GM04504 (cell line): ENCODE measurements around the gene ACE.
A peak's percentile ranks its signal among the peaks of the same experiment; 100 is the strongest.
"Not testable (repeated sequence)": the region's sequence is repeated elsewhere in the genome, so short reads cannot be mapped to it uniquely, and the experiment has no call there.

Experiments used
- DNase-seq: peaks from one replicate; pipeline ENCODE4 v3.0.0-alpha.2; 2012; ENCODE audit warnings: low read depth

Gene ACE

DNA sequence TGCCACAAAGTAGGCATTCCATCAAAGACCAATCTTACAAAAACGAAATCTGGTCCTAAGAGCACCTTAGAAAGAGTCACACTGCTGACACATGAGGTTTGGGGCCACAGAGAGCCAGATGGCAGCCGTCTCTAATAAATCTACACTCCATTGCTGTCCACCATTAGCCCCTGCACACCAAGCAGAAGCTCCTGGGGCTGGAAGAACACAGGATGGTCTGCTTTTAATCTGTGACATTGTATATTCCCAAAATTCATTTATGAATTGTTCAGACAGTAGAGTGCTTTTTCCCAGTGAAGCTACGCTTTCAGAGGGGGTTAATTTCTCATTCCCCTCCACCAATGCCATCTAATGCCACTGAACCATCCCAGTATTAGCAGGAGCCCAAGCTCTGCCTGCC lies 32.4 kb upstream of the ACE start:
- DNase-seq, result no peak

DNA sequence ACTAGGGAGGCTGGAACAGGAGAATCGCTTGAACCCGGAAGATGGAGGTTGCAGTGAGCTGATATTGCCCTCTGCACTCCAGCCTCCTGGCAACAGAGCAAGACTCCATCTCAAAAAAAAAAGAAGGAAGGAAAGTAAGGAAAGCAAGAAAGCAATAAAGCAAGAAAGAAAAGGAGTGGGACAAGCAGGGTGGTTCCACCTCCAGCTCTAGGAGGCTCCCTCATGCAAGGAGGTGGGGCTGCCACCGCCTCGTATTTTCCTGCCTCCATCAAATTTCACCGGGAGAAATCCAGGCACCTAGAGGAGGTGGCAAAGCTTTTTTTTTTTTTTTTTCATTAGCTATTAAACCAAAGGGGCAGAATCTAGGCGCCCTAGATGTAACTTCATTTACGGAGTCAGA lies 31.8 kb upstream of the ACE start:
- no peak for DNase-seq

DNA sequence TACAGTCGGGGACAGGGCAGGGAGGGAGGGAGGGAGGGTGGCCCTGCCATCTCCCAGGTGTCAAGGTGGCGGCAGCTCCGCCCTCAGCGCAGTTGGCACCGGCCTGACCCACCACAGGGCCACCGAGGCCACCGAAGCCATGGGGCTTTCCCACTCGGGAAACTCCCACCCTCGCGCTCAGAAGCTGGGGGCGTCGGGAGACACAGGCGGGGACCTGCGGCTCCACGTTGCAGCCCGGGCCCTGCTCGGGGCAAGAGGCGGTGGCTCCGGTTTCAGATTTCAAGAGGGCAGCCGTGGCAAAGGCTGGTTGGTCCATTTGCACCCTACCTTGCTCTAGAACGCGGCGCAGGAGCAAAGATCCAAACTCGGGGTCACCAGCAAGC lies 31.3 kb upstream of the ACE start:
- DNase-seq, result no peak

DNA sequence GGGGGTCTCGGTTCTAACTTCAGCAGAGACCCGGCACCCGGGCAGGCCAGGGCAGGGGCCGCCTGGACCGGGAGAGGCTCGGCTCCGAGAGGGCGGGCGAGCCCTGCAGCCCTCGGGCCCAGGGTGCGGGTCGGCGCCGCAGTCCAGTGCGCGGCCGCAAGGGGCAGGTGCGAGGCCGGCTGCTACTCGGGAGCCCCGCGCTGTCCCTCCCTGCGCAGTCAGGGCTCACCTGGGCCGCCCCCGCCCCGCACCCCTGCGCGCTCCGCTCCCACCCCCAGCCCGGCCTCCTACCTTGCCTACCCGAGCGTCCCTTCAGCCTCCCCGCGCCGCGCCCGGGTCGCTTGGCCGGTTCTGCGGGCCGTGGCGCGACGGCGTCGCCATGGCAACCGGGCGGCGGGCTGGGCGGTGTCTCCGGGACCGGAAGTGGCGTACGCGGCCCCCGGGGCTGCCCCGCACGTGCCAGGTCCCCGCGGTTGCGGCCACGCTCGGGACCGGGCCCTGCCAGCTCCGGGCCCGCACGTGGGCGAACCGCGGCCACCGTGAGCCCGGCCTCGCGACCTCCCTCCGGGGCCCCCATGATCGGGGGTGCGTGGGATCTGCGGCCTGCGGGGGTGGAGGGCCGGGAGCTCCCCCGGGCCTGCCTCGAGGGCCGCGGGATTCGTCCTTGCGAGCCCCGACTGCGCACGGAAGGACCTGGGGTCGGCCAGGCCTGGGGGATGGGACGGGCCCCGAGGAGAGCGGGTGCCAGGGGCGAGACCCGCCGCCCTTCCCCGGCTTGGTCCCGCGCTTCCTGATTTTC lies 30.7 kb upstream of the ACE start, which contains the start of gene CYB561:
Gene CYB561, minus strand, starts transcription at position 353 of the 799 bp plus-strand sequence. CDS start 8,759 bp downstream, outside the sequence.
- peak; percentile 38 for DNase-seq

DNA sequence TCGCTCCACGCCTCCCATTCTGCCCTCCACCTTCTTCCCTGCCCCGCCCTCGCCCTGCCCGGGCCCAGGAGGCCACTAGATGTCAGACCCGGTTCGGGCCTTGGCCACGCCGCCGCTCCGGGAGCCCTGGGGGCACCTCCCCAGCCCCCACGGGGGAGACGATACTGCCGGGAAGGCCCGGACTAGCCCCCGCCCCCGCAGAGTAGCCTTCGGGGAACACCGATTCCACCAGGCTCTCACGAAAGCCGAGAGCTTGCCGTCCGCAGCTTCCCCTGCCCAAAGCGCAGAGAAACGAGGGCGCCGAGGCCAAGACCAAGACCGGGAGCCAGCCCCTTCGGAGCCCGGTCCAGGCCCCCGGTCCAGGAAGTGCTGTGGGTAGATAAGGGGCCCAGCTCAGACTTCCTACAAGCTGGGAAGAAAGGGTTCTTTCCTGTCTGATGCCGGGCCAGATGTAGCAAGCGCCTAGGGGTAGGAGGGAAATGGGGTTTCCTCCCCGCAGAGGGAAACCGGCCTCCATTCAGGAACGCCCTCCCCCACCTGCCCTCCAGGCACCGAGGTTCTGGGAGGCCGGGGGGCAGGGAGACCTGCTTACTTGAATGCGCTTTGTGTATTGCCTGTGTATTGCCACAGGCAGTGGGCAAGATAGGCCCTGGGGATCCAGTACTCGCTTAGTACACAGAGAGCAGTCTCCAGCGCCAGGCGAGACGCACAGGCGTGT lies 29.9 kb upstream of the ACE start:
- DNase-seq, result no peak

DNA sequence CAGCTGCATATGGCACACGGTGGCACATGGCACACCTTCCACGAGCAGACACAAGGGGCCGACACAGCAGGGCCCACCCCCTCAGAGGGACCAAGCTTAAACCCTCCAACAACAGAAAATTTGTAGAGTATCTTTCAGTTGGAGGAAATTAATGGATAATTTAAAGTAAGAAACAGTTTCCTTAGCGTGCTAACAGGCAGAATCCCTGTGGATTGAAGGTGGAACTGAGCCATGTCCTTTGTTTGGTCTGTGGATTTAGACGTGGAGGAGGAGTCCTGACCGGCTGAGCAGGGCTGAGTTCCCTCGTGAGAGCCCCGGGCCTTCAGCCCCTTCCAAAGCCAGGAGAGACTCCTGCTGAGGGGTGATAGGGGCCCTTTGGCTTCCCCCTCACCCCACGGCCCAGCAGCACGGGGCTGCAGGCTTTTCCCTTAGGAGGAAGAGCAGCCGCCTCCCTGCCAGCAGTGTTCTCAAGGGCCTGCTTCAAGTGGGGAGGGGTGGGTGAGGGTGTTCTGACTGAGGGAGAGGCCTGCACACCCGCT lies 29.3 kb upstream of the ACE start:
- DNase-seq, result no peak

DNA sequence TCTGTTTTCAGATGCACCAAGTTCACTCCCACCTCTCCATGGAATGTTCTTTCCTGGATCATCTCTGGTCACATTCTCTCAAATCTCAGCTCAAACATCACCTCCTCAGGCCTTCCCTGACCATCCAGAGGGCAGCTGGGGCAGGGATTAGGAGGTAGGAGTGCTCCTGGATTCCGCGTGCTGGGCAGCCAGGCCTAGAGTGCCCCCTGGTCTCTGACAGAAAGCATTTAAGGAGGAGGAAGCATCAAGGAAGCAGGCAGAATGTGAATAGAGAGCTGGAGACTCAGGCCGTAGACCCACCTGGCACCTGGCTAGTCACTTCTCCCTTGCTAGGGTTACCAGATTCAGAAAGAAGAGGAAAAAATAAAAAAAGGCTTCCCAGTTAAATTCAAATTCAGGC lies 28.2 kb upstream of the ACE start:
- no peak for DNase-seq

DNA sequence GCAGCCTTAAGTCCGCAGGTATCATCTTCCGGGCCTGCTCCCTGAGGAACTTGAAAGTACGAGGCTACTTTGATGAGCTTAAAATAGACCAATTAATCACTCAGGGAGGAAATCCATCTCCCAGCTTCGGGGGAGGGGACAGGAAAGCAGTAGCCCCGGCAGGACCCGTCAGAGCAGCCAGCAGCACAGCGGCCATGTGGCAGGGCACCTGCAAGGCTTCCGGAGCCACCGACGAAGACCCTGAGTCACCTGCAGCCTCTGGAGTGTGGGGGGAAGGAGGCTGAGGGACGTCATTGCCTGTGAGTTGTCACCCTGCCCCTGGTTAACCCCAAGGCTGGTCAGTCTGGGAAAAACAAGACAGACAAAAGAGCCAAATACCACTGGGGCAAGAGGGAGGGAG lies 26.3 kb upstream of the ACE start:
- no peak for DNase-seq

DNA sequence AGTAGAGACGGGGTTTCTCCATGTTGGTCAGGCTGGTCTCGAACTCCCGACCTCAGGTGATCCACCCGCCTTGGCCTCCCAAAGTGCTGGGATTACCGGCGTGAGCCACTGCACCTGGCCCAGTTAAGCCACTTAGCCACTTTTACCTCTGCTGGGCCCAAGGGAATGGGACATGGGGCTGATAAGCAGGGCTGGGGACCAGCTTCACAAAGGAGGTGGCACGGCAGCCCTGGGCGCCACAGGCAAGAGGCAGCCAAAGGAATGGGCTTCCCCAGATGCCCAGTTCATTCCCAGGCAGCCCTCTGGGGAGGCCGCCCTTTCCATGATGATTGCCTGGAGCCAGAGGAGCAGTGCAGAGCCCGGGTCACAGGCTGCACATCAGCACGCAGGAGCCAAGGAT lies 25.7 kb upstream of the ACE start:
- no peak for DNase-seq

DNA sequence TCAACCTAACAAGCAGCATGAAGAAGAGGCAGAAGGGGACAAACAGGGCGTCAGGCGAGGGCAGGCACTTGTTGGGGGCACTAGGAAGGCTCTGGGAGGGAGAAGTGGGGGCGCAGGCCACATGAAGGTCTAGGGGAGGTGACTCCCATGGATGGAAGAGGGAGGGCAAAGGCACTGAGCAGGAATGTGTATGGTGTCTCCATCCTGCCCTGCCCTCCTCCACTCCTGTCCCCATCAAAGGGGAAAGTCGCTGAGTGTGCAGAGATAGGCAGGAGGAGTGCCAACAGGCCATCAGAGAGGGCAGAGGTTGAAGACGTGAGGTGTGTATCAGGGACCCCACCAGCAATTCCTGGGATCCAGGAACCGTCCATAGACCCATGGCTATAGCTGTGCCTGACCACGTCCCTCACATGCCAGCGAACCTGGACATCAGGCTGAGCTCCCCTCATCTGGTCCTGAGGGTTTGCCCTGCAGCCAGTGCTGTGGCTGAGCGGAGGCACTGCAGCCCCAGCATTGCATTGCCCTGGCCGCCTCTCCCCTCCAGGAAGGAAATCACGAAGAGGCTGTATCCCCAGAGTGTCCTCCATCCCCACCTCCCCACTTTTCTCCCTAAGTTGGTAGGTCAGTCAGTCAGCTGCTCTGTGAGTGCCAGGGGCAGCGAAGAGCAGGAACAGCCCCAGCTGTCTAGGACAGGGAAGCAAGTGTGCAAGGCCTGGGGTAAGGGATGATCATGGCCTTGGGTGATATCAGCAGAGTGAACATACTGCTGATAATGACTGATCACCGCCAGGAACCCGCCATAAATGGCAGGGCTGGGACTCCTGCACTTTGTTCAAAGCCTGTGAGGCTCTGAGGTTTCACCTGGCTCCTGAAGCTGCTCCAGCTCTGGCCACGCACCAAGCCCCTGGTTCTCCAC lies 24.6 kb upstream of the ACE start:
- no peak for DNase-seq

DNA sequence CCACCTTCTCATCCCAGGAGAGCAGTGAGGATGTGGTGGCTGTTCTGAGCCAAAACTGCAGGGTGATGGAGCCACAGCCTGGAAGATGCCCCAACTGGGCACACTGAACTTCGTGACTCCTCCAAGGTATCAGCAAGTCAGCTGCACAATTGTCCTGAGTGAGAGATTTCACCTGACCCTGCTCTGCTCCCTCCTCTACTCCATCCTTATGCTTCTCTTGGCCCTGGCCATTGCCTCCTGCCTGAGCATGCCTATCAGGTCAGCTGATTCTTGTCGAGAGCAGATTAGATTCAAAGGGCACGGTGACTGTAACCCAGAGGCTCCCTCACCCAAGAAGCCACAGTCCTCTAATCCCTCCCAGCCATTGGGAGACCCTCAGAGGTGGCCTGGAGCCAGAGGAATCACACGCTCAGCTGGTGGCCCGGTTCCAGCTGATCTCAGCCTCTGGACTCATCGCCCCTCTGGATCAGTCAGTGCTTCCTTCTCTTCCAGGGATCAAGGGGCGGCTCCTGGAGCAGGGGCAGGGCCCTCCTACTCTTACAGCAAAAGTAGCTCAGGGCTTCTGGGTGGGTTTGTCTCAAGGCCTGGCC lies 23.8 kb upstream of the ACE start:
- no peak for DNase-seq

DNA sequence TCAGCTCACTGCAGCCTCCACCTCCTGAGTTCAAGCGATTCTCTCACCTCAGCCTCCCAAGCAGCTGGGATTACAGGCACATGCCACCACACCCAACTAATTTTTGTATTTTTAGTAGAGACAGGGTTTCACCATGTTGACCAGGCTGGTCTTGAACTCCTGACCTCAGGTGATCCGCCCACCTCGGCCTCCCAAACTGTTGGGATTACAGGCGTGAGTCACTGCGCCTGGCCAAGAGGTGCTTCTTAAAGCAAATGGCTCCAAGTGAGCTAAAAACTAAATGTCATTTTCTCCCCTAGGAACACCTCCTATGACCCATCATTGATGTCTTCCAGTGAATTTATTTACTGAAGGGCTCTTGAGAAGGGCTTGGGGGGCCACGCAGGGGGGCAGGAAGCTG lies 22.5 kb upstream of the ACE start:
- not testable (repeated sequence) for DNase-seq

DNA sequence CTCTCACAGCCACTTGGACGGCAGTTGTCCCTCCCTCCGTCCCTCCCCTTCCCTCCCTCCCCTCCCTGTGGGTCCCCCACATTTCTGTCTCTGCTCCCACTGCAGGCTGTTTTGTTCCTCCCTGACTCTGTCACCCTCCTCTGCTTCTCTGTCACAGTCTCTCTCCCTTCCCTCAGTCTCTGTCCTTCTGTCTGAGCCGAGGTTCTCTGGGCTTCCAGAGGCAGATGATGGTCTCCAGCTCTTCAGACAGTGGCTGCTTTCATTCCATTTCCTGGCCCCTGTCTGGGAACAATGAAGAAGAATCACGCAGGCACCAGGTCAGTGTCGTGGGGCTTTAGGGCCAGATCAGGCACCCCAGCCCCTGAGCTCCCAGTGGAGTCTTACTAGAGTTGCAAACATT lies 21.9 kb upstream of the ACE start:
- no peak for DNase-seq

DNA sequence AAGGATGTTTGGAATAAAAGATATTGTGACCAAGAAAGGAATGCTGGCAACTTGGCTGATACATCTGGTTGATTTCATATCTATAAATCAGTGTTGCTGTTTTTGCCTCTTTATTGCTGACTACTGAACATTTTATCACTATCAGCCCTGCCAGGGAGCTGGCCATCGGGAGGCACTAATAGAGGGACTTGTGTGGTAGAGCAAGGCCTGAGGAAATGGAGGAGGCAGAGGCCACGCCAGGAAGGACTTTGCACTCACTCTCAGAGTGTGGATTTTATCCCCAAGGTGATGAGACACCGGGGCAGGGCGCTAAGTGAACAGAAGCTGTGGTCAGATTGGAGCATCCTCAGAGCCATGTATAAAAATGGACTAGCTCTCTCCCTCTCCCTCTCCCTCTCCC lies 21.4 kb upstream of the ACE start:
- no peak for DNase-seq

DNA sequence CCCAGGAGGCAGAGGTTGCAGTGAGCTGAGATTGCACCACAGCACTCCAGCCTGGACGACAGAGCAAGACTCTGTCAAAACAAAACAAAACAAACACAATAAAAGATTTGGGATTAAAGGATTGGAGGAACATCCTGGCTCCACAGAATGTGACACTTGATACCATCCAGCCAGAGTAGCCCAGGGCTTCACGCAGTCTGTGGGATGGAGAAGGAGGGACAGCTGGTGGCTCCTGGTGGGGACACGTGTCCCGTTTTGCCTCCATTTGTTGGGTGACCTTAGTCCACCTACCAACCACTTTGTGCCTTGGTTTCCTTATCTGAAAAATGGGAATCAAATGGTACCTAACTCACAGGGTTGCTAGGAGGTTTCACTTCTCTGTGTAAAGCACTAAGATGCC lies 18.4 kb upstream of the ACE start:
- DNase-seq, result no peak

DNA sequence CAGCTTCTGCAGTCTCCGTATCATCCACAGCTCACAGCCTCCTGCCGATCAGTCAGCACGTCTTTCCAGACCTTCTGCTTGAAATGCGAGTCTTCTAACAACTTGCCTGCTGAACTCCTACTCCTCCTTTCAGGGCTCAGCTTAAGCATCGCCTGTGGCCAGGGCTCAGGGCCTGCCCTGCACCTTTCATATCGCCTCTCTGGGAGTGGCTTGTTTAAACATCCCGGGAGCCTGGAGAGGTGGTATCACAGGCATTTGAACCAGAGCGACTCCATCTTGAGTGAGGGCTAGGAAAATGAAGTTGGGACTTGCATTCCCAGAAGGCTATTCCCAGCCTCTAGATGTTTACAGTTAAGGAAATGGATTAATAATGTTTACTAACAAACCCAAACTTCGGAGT lies 16.8 kb upstream of the ACE start:
- no peak for DNase-seq

DNA sequence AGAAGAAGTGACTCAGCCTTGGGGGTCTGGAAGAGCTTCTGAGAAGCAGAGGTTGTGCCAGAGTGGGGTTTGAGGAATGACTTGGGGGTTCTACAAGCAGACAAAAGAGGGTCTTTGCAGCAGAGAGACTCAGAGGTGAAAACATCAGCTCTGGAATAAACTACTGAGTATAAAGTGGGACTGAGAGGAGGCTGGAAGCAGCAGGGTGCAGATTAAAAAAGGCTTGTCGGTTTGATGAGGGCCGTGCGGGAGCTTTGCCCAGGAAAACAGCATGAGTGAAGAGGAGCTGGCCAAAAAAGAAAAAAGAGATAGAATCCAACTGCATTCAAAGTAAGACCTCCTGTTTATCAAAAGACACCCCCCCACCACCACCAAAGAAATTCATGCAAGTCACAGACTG lies 13.1 kb upstream of the ACE start:
- no peak for DNase-seq

DNA sequence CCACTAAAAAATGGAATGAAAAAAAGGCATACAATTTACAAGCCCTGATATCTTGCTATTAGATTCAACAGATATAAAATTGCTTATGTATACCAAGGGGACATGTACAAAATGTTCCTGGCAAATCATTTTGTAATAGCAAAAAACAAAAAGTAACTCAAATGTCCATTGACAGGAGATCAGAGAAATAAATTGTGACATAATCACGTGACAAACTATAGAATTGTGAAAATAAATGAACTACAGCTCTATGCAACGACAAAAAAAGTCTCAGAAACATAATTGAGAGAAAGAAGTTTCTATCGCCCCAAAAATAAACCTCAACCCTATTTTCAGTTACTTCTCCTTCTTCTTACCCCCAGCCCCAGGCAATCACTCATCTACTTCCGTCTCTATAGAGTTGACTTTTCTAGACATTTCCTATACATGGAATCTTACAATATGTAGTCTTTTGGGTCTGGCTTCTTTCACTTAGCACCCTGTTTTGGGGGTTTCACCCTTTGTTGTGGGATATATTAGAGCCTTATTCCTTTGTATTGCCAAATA lies 12.1 kb upstream of the ACE start:
- DNase-seq, result no peak

DNA sequence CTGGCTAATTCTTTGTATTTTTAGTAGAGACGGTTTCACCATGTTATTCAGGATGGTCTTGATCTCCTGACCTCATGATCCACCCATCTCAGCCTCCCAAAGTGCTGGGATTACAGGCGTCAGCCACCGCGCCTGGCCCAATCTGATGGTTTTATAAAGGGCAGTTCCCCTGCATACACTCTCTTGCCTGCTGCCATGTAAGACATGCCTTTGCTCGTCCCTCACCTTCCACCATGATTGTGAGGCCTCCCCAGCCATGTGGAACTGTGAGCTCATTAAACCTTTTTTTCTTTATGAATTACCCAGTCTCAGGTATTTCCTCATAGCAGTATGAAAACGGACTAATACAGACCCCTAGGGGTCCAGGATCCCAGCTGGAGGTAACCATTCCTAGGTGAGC lies 8.8 kb upstream of the ACE start:
- not testable (repeated sequence) for DNase-seq

DNA sequence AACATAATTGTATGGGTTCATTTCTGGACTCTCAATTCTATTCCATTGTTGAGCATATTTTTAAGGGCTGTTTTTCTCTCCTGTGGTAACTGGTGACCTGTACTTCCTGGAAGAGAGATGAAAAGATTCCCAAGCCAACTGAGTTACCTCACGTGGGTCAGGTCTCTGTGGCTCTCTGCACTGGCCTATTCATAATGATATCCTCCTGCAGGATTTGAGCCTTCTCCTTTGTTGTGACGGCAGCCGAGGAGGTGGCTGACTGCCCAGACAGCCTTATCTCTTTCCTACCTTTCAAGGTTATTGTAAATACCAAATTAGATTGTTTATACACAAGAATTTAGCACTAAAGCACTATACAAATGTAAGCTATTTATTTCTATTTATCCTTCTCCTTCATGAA lies 2.7 kb upstream of the ACE start:
- no peak for DNase-seq

DNA sequence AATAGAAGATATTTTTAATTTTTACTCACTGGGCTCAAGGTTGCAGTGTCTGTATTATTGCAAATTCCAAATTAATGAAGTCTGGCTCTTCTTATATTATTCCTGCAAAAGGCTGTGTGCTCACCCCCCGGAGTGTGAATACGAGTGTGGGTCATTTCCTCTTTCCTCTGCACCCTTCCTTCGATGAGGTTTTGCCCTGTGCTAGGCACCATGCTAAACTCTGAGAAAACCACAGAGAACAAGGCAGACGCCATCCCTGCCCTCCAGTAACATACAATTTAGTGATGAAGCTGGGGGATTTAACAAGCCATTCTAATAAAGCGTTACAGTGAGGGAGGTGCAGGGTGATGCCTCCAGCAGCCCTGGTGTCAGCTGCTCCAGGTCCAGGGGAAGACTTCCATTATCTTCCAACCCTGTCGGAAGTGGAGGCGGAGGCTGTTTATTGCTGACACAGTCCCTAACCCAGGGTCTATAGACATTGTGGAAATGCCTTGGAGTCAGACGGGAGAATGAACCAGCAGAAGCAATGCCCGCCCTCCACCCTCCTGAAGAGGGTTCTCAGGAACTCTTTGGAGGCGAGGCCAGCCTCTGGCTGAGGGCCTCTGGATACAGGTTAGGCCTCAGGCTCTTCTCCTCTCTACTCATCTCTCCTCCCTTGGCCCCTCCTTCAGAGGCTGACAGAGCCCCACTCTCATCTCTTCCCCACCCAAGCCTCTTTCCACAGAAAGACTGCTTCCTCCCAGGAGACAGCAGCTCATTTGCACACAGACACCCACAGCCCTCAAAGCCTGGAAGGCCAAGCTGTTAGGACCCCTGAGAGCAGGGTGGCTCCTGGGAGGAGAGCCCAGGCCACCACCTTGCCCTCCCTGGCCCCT lies 2.0 kb upstream of the ACE start:
- DNase-seq, result no peak
